Esophagus squamous epithelium (tissue), 4 donors: ENCODE data around the gene GPR157.

Experiments used
- POLR2A ChIP-seq, 4 donors: fragments of 450-650 bp; IDR thresholded peaks; one replicate each; pipeline ENCODE4 v1.6.1; 2017; ENCODE audit warnings: antibody characterized with exemption in 4 of 4, mild to moderate bottlenecking in 4 of 4, moderate library complexity in 3 of 4
- TF ChIP-seq, protein P1 (sequence below), 6 experiments: fragments of 450-650 bp in 4 of 6; fragments of 200-600 bp in 2 of 6; sonication (generic) in 2 of 6; IDR thresholded peaks; one replicate each; pipeline ENCODE4 v1.5.1; 2016 to 2019; ENCODE audit warnings: antibody characterized with exemption in 6 of 6, mild to moderate bottlenecking in 4 of 6, moderate library complexity in 4 of 6

DNA sequence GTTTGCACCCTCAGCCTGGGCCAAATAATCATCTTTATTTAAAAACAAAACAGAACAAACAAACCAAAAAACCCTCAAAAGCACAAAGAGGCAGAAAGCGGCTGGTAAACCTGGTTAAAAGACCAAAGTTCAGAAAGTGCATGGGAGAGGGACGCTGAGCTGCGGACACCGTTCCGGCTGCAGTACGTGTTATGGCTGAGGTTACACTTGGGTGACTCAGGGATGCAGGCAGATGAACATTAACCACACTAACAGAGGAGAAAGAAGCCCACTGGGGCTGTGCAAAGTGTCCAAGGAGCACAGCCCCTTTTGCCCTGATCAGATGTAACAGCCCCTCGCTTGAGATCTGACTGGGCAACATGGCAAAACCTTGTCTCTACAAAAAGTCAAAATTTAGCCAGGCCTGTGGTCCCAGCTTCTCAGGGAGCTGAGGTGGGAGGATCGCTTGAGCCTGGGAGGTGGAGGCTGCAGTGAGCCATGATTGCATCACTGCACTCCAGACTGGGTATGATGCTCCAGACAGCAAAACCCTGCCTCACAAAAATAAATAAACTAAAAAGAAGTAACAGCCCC lies 28.3 kb downstream of the GPR157 start:
- TF ChIP-seq POLR2A (IDR thresholded peaks at IDR 0.05): no peak
- TF ChIP-seq, protein P1, sequence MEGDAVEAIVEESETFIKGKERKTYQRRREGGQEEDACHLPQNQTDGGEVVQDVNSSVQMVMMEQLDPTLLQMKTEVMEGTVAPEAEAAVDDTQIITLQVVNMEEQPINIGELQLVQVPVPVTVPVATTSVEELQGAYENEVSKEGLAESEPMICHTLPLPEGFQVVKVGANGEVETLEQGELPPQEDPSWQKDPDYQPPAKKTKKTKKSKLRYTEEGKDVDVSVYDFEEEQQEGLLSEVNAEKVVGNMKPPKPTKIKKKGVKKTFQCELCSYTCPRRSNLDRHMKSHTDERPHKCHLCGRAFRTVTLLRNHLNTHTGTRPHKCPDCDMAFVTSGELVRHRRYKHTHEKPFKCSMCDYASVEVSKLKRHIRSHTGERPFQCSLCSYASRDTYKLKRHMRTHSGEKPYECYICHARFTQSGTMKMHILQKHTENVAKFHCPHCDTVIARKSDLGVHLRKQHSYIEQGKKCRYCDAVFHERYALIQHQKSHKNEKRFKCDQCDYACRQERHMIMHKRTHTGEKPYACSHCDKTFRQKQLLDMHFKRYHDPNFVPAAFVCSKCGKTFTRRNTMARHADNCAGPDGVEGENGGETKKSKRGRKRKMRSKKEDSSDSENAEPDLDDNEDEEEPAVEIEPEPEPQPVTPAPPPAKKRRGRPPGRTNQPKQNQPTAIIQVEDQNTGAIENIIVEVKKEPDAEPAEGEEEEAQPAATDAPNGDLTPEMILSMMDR (IDR thresholded peaks at IDR 0.05): no peak
